Tibial nerve (tissue), 4 donors: ENCODE data around the gene VAMP3.

Source experiments
- CTCF ChIP-seq, 5 experiments: fragments of 200-600 bp in 3 of 5; fragments of 450-650 bp in 2 of 5; sonication (generic) in 3 of 5; IDR thresholded peaks; one replicate each; pipeline ENCODE4 v1.5.1; 2016 to 2019; ENCODE audit warnings: antibody characterized with exemption in 5 of 5, mild to moderate bottlenecking in 3 of 5, moderate library complexity in 2 of 5
- EP300 ChIP-seq, 2 donors: sonication (generic); formaldehyde crosslinking; IDR thresholded peaks; one replicate each; pipeline ENCODE4 v1.6.1; 2017; ENCODE audit warnings: antibody characterized with exemption in 2 of 2, mild to moderate bottlenecking in 1 of 2
- POLR2A ChIP-seq, 2 donors: fragments of 450-650 bp; IDR thresholded peaks; one replicate each; pipeline ENCODE4 v1.6.1; 2017; ENCODE audit warnings: antibody characterized with exemption in 2 of 2, mild to moderate bottlenecking in 2 of 2, moderate library complexity in 2 of 2

GRCh38 chr1:7721940-7722669 is 49.0 kb upstream of the VAMP3 start:
- TF ChIP-seq EP300 (IDR thresholded peaks at IDR 0.05), result no peak
- no peak for TF ChIP-seq CTCF (IDR thresholded peaks at IDR 0.05)
- no peak for TF ChIP-seq POLR2A (IDR thresholded peaks at IDR 0.05)
